Upper lobe of left lung (tissue), 6 donors: ENCODE measurements around the gene PLA2G4D. TPM values are rescaled to one million over a fixed set of nuclear protein-coding genes. Genes with fewer than 3 reads are reported as not detected.
A peak's percentile ranks its signal among the peaks of the same experiment; 100 is the strongest.
"Not testable (repeated sequence)": the region's sequence is repeated elsewhere in the genome, so short reads cannot be mapped to it uniquely, and the experiment has no call there.

ENCODE experiments used
- ATAC-seq, 2 donors: fragments of 200-7000 bp; cut with Tn5 transposase; one replicate each; pipeline ENCODE4 v1.9.1; 2022; ENCODE audit warnings: mild to moderate bottlenecking in 2 of 2, moderate library complexity in 2 of 2; ENCODE audit not compliant: low FRiP score in 2 of 2
- DNase-seq, 2 donors: peaks; one replicate each; pipeline ENCODE4 v3.0.0-alpha.2; 2019 to 2020
- H3K27ac ChIP-seq, 4 donors: fragments of 200-600 bp; sonication (generic); one replicate each; pipeline ENCODE4 v1.5.1; 2016 to 2019
- H3K27me3 ChIP-seq, 4 donors: fragments of 200-600 bp; sonication (generic); one replicate each; pipeline ENCODE4 v1.5.1; 2017 to 2019
- H3K36me3 ChIP-seq, 4 donors: fragments of 200-600 bp; sonication (generic); one replicate each; pipeline ENCODE4 v1.5.1; 2016 to 2019
- H3K4me1 ChIP-seq, 4 donors: fragments of 200-600 bp; sonication (generic); one replicate each; pipeline ENCODE4 v1.5.1; 2018 to 2019
- H3K4me3 ChIP-seq, 4 donors: fragments of 200-600 bp; sonication (generic); one replicate each; pipeline ENCODE4 v1.5.1; 2017 to 2019; ENCODE audit warnings: mild to moderate bottlenecking in 2 of 4, moderate library complexity in 1 of 4
- H3K9me3 ChIP-seq, 4 donors: fragments of 200-600 bp; sonication (generic); one replicate each; pipeline ENCODE4 v1.5.1; 2018 to 2019
- EP300 ChIP-seq, 4 donors: sonication (generic); formaldehyde crosslinking; IDR thresholded peaks; one replicate each; pipeline ENCODE4 v1.5.1; 2017; ENCODE audit warnings: antibody characterized with exemption in 4 of 4, control low read depth in 2 of 4
- POLR2A ChIP-seq, 4 donors: fragments of 450-650 bp; IDR thresholded peaks; one replicate each; pipeline ENCODE4 v1.5.1; 2016 to 2017; ENCODE audit warnings: antibody characterized with exemption in 4 of 4, mild to moderate bottlenecking in 2 of 4
- POLR2AphosphoS5 ChIP-seq, 2 donors: sonication (generic); formaldehyde crosslinking; IDR thresholded peaks; one replicate each; pipeline ENCODE4 v1.5.1; 2017; ENCODE audit warnings: antibody characterized with exemption in 2 of 2
- WGBS, 2 donors: methylation state at CpG; one replicate each; pipeline ENCODE4 v1.1.5; 2017 to 2018; 5-methylcytosine and 5-hydroxymethylcytosine counted together
- total RNA-seq, 6 donors: library from RNA; depleted of rRNA in 4 of 6; stranded (reverse); fragments of >200 nt in 4 of 6; gene quantifications; one replicate each; pipeline versions ENCODE4 v1.1.0 to v1.2.1, GENCODE V29; 2016 to 2021
- TF ChIP-seq, protein P1 (sequence below), 6 experiments: fragments of 450-650 bp in 4 of 6; fragments of 200-600 bp in 2 of 6; sonication (generic) in 2 of 6; IDR thresholded peaks; one replicate each; pipeline ENCODE4 v1.5.1; 2016 to 2019; ENCODE audit warnings: antibody characterized with exemption in 6 of 6
- donor health status: DM: no; HTN: no; CAD: no; lungs with moderate emphysema.
- donor health status: DM: no; HTN: yes; CAD: no; lungs with severe emphysema.

PLA2G4D gene
- total RNA-seq, 6 donors from 2014 or later: not detected

- no peak overlapping the region for H3K4me3 ChIP-seq
- no peaks in the 10 kb centered on the region for H3K36me3 ChIP-seq
- no peaks in the 10 kb centered on the region for H3K27me3 ChIP-seq
- TF ChIP-seq, protein P1, sequence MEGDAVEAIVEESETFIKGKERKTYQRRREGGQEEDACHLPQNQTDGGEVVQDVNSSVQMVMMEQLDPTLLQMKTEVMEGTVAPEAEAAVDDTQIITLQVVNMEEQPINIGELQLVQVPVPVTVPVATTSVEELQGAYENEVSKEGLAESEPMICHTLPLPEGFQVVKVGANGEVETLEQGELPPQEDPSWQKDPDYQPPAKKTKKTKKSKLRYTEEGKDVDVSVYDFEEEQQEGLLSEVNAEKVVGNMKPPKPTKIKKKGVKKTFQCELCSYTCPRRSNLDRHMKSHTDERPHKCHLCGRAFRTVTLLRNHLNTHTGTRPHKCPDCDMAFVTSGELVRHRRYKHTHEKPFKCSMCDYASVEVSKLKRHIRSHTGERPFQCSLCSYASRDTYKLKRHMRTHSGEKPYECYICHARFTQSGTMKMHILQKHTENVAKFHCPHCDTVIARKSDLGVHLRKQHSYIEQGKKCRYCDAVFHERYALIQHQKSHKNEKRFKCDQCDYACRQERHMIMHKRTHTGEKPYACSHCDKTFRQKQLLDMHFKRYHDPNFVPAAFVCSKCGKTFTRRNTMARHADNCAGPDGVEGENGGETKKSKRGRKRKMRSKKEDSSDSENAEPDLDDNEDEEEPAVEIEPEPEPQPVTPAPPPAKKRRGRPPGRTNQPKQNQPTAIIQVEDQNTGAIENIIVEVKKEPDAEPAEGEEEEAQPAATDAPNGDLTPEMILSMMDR (IDR thresholded peaks at IDR 0.05): no peak
- peak; percentile 77 to 92 for TF ChIP-seq POLR2AphosphoS5 (IDR thresholded peaks at IDR 0.05)
- TF ChIP-seq POLR2A (IDR thresholded peaks at IDR 0.05): no peak
- TF ChIP-seq EP300 (IDR thresholded peaks at IDR 0.05): peak in 2 of 4 donors; percentile 74 to 88
- ATAC-seq (peak; percentile 68 to 84), DNase-seq (peak in 1 of 2 donors; percentile 80)
- H3K9me3 ChIP-seq: no peaks in the 10 kb centered on the region
- WGBS, 2 donors: 40 to 62% methylated on average over 6 to 8 of the region's 8 CpGs
- peaks cover 11 to 27% (median 18%) of the 10 kb centered on the region in 4 donors for H3K4me1 ChIP-seq
- peak overlapping the region; percentile 29 to 65 (median 53) for H3K27ac ChIP-seq
Measured at GRCh38 chr15:42100021-42100800, 5.8 kb upstream of the PLA2G4D start.

GRCh38 chr15:42097018-42097417, 2.7 kb upstream of the PLA2G4D start:
- Histone ChIP-seq H3K36me3 (no peaks in the 10 kb centered on the region), H3K27ac (no peak overlapping the region), H3K4me3 (no peak overlapping the region), H3K4me1 (peaks cover 11 to 18% (median 14%) of the 10 kb centered on the region in 4 donors), H3K27me3 (no peaks in the 10 kb centered on the region), H3K9me3 (no peaks in the 10 kb centered on the region)
- whole genome bisulfite sequencing, 2 donors: 89 to 95% methylated on average over 5 of the region's 5 CpGs
- TF ChIP-seq POLR2A (IDR thresholded peaks at IDR 0.05): no peak
- TF ChIP-seq POLR2AphosphoS5 (IDR thresholded peaks at IDR 0.05): no peak
- TF ChIP-seq, protein P1 (IDR thresholded peaks at IDR 0.05): no peak
- TF ChIP-seq EP300 (IDR thresholded peaks at IDR 0.05): no peak
- peak in 1 of 2 donors; percentile 24 for DNase-seq
- ATAC-seq: no peak

DNA sequence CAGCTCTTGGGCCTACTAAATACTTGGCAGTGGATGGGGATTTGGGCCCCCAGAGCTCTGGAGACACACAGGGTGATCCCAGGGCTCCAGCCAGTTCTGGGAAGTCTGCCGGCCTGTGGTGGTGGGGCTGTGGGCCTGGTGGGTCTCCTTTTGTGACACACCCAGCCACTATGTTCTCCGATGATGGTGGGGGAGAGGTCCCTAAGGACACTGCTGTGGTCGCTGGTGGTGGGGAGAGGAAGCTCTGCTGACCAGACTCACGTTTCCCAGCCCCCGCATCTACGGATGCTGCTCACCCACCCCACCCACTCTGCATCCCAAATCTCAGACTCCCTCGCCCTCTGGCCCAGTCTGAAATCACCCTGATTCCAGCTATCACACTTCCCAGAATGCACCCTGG, 396 bp downstream of the PLA2G4D start:
- 88 to 90% methylated on average over 3 to 7 of the region's 7 CpGs for WGBS, 2 donors
- H3K4me3 ChIP-seq: no peak overlapping the region
- TF ChIP-seq EP300 (IDR thresholded peaks at IDR 0.05) (no peak), POLR2AphosphoS5 (IDR thresholded peaks at IDR 0.05) (no peak), POLR2A (IDR thresholded peaks at IDR 0.05) (no peak)
- TF ChIP-seq, protein P1 (IDR thresholded peaks at IDR 0.05): no peak
- H3K9me3 ChIP-seq: no peaks in the 10 kb centered on the region
- DNase-seq: peak in 1 of 2 donors; percentile 17
- H3K36me3 ChIP-seq: no peaks in the 10 kb centered on the region
- no peak for ATAC-seq
- H3K27me3 ChIP-seq: no peaks in the 10 kb centered on the region
- peaks cover 0 to 7% (median 0%) of the 10 kb centered on the region in 4 donors for H3K4me1 ChIP-seq
- no peak overlapping the region for H3K27ac ChIP-seq

DNA sequence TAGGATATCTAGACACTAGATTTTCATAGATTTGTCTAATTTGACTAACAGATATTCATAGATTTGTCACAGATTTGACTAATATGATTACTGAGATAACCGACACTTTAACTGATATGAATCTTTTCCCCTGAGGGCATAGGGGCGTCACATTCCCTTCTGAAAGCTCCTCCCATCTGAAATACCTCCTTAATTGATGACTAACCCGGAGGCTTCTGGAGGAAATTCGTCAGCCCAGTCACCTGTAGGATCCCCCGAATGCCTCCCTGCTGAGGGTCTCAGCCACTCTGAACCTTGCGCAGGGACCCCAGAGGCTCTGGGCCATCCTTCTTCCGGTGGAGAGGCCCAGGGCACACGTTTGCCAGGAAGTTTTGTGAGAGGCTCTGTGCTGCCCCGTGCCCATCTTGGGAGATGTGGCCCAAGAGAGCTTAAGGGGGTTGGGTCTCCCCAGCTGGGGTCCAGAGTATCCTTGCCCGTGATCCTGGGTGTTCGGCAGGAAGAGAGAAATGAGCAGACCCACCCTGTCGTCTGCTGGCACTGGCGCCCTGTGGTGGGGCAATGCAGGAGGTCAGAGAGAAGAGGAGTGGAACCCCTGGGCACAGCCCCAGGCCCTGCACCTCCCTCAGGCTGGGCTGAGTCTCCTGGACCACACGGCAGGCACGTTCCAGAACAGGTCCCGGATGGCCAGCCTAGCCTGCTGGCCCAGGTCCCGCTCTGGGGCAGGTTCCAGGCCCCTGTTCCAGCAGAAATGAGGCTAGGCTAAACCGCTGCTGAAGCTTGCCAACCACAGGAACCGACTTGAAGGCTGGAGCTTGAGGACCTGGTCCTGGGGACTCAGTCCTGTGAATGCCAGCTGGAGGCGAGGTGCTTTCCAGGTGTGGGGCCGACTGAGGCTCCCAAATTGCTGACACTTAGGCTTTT, 1.7 kb downstream of the PLA2G4D start:
- WGBS, 2 donors: 78 to 89% methylated on average over 14 to 21 of the region's 21 CpGs
- Histone ChIP-seq H3K27ac (no peak overlapping the region), H3K27me3 (no peaks in the 10 kb centered on the region), H3K4me3 (no peak overlapping the region), H3K4me1 (peaks cover 0 to 7% (median 0%) of the 10 kb centered on the region in 4 donors), H3K9me3 (no peaks in the 10 kb centered on the region), H3K36me3 (no peaks in the 10 kb centered on the region)
- TF ChIP-seq, protein P1 (IDR thresholded peaks at IDR 0.05): no peak
- TF ChIP-seq EP300 (IDR thresholded peaks at IDR 0.05): no peak
- TF ChIP-seq POLR2AphosphoS5 (IDR thresholded peaks at IDR 0.05): no peak
- TF ChIP-seq POLR2A (IDR thresholded peaks at IDR 0.05): no peak
- ATAC-seq (peak in 1 of 2 donors; percentile 34), DNase-seq (peak in 1 of 2 donors; percentile 61)

DNA sequence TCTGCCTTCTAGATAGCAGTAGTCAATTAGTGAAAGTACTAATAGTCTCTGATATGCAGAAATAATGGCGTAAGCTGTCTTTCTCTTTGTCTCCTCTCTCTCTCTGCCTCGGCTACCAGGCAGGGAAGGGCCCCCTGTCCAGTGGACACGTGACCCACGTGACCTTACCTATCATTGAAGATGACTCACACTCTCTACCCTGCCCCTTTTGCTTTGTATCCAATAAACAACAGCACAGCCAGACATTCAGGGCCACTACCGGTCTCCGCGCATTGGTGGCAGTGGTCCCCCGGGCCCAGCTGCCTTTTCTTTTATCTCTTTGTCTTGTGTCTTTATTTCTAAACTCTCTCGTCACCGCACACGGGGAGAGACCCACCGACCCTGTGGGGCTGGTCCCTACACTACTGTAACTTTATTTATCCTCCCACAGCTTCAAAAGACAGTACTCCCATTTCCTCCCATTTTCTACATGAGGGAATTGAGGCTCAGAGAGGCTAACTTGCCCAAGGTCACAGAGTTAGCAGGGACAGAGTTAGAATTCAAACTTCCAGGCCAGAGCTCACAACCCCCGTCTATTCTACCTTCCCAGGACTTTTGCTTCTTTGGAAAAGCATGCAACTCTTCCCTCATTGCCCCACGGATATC, 2.5 kb downstream of the PLA2G4D start:
- not testable (repeated sequence) for H3K9me3 ChIP-seq, H3K4me3 ChIP-seq, H3K27me3 ChIP-seq, H3K27ac ChIP-seq, H3K4me1 ChIP-seq, ATAC-seq, H3K36me3 ChIP-seq
- DNase-seq: peak in 1 of 2 donors; percentile 13
- WGBS, 2 donors: 81 to 88% methylated on average over 14 of the region's 14 CpGs
